ENCODE data around the gene PIGB.

GRCh38 chr15:55349282-55349681, 30.3 kb downstream of the PIGB start:
- TF ChIP-seq CTCF (IDR thresholded peaks at IDR 0.05; ENCODE audit: low read depth, low read length) (no peak), EZH2phosphoT487 (IDR thresholded peaks at IDR 0.05; ENCODE audit: low read depth) (no peak)
